ENCODE measurements around the gene PRPSAP1. TPM values are rescaled to one million over a fixed set of nuclear protein-coding genes. Genes with fewer than 3 reads are reported as not detected.

The PRPSAP1 gene
- total RNA-seq, 1 experiment from 2014 or later = 38.4 TPM

DNA sequence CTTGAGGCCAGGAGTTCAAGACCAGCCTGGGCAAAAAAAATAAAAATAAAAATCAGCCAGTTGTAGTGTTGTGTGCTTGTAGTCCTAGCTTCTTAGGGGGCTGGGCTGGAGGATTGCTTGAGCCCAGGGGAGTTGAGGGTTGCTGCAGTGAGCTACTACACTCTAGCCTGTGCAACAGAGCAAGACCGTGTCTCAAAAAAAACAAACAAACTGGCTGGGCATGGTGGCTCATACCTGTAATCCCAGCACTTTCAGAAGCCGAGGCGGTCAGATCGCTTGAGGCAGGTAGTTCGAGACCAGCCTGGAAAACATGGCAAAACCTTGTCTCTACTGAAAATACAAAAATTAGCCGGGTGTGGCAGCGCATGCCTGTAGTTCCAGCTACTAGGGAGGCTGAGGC is 93.5 kb downstream of the PRPSAP1 start:
- Histone ChIP-seq H2BK20ac (ENCODE audit: low read depth, low read length, poor library complexity, severe bottlenecking) (no peak overlapping the region), H3K4me2 (ENCODE audit: insufficient read depth, insufficient read length, low read length) (no peak overlapping the region), H3K23ac (ENCODE audit: insufficient read length, low read depth, low read length) (no peak overlapping the region), H3K79me1 (ENCODE audit: insufficient read depth, low read depth, low read length, poor library complexity, severe bottlenecking) (no peaks in the 10 kb centered on the region), H3K9ac (ENCODE audit: extremely low read depth, insufficient read length, low read length) (no peak overlapping the region), H2BK15ac (ENCODE audit: low read depth, low read length) (no peak overlapping the region), H3K4me1 (ENCODE audit: insufficient read depth, low read length) (no peaks in the 10 kb centered on the region), H4K20me1 (ENCODE audit: control insufficient read depth, insufficient read depth, insufficient read length) (no peaks in the 10 kb centered on the region), H3K23me2 (ENCODE audit: insufficient read length, low read depth, low read length, poor library complexity, severe bottlenecking) (no peaks in the 10 kb centered on the region), H3K27ac (ENCODE audit: insufficient read length, low read depth, low read length) (no peak overlapping the region), H3K79me2 (ENCODE audit: insufficient read depth, low read length) (no peaks in the 10 kb centered on the region), H3K4ac (ENCODE audit: low read depth, low read length) (no peak overlapping the region), H4K91ac (ENCODE audit: insufficient read length, low read depth, low read length) (no peak overlapping the region), H4K5ac (ENCODE audit: insufficient read length, low read depth, low read length) (no peak overlapping the region), H3K27me3 (ENCODE audit: insufficient read depth, low read length) (no peaks in the 10 kb centered on the region), H2AK5ac (ENCODE audit: insufficient read length, low read length) (no peak overlapping the region), H3T11ph (ENCODE audit: low read length) (no peak overlapping the region), H2BK120ac (ENCODE audit: low read depth, low read length, poor library complexity, severe bottlenecking) (no peak overlapping the region), H3K18ac (ENCODE audit: insufficient read length, low read depth, low read length) (no peak overlapping the region), H4K8ac (replicated peaks; ENCODE audit: insufficient read length, low read depth, low read length) (no peak overlapping the region), H2BK5ac (ENCODE audit: insufficient read length, low read length) (no peak overlapping the region), H3K56ac (ENCODE audit: insufficient read length, low read depth, low read length) (no peak overlapping the region), H3K14ac (ENCODE audit: insufficient read depth, low read length) (no peak overlapping the region), H2AFZ (ENCODE audit: low read length) (no peak overlapping the region), H2BK12ac (ENCODE audit: insufficient read length, low read depth, low read length) (no peak overlapping the region), H3K9me3 (ENCODE audit: control insufficient read depth, low read depth, low read length) (no peaks in the 10 kb centered on the region)
- peaks cover 0 to 3% (median 0%) of the 10 kb centered on the region in 3 experiments; a peak in 1 of 7 replicates for H3K36me3 Mint-ChIP-seq (ENCODE audit: insufficient read depth in 1 of 3, low read depth in 3 of 3)
- H3K27ac Mint-ChIP-seq = no peak overlapping the region
- peaks cover 0 to 2% of the 10 kb centered on the region in 2 experiments; a peak in 1 of 5 replicates for H3K9me3 Mint-ChIP-seq
- peaks cover 19 to 22% of the 10 kb centered on the region in 2 experiments for H3K4me1 Mint-ChIP-seq
- no peak for DNase-seq
- no peaks in the 10 kb centered on the region for H3K27me3 Mint-ChIP-seq (ENCODE audit: low read depth)
- TF ChIP-seq, protein P1, sequence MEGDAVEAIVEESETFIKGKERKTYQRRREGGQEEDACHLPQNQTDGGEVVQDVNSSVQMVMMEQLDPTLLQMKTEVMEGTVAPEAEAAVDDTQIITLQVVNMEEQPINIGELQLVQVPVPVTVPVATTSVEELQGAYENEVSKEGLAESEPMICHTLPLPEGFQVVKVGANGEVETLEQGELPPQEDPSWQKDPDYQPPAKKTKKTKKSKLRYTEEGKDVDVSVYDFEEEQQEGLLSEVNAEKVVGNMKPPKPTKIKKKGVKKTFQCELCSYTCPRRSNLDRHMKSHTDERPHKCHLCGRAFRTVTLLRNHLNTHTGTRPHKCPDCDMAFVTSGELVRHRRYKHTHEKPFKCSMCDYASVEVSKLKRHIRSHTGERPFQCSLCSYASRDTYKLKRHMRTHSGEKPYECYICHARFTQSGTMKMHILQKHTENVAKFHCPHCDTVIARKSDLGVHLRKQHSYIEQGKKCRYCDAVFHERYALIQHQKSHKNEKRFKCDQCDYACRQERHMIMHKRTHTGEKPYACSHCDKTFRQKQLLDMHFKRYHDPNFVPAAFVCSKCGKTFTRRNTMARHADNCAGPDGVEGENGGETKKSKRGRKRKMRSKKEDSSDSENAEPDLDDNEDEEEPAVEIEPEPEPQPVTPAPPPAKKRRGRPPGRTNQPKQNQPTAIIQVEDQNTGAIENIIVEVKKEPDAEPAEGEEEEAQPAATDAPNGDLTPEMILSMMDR (conservative IDR thresholded peaks at IDR 0.05) = no peak
- no CpG with 5 or more reads among the region's 7 CpGs for WGBS (ENCODE audit: extremely low coverage, insufficient read length, low lambda C conversion rate)
- H3K4me3 Mint-ChIP-seq = no peak overlapping the region

Other genes with a start within 250 kb of the PRPSAP1 start
- 3.7 and 4.0 TPM in 2 replicates for gene FOXJ1, start 212.7 kb downstream of the PRPSAP1 start, total RNA-seq (2021)
- 7.7 and 9.9 TPM in 2 replicates for gene RNF157, start 113.4 kb downstream of the PRPSAP1 start, total RNA-seq (2021)
- gene UBALD2, start 88.6 kb downstream of the PRPSAP1 start, total RNA-seq (2021) = 25.8 and 26.7 TPM in 2 replicates
- gene QRICH2, start 45.6 kb downstream of the PRPSAP1 start, total RNA-seq (2021) = 2.2 and 3.2 TPM in 2 replicates
- 1.4 and 1.8 TPM in 2 replicates for gene SPHK1, start 30.7 kb upstream of the PRPSAP1 start, total RNA-seq (2021)
- 47.7 and 52.6 TPM in 2 replicates for gene UBE2O, start 99.2 kb upstream of the PRPSAP1 start, total RNA-seq (2021)
- gene AANAT, start 113.7 kb upstream of the PRPSAP1 start, total RNA-seq (2021) = 0.15 and 0.55 TPM in 2 replicates
- 17.1 and 19.7 TPM in 2 replicates for gene RHBDF2, start 147.5 kb upstream of the PRPSAP1 start, total RNA-seq (2021)
- 2.4 and 2.8 TPM in 2 replicates for gene CYGB, start 183.8 kb upstream of the PRPSAP1 start, total RNA-seq (2021)
- 0.42 and 0.46 TPM in 2 replicates for gene PRCD, start 186.1 kb upstream of the PRPSAP1 start, total RNA-seq (2021)
- 0.37 and 0.46 TPM in 2 replicates for gene ST6GALNAC2, start 231.9 kb upstream of the PRPSAP1 start, total RNA-seq (2021)

Measured in H9 (cell line).